ENCODE measurements around the gene GAB1.
"Not testable (repeated sequence)": the region's sequence is repeated elsewhere in the genome, so short reads cannot be mapped to it uniquely, and the experiment has no call there.

GAB1 gene

DNA sequence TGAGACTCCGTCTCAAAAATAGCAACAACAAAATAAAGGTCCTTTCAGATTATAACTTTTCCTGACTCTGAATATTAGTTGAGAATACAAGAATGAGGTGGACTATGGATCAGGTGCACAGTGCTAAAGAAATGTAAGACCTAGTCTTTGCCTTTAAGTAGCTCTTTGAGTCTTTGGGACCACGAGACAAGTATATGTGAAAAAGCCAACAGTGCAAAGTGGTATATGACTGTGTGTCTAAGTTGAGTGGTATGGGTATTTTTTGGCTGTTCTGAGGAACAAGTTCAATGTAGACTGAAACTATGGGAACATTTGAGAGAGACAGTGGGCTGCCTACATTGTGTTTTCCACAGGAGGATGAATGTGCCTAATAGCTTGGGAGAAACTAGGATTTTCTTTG, 2.8 kb downstream of the GAB1 start:
- Histone ChIP-seq H3K4me1 (ENCODE audit: control insufficient read depth, insufficient read depth, low read length) (peaks cover 9% of the 10 kb centered on the region), H3K36me3 (ENCODE audit: insufficient read depth, low read length) (no peaks in the 10 kb centered on the region), H3K4me3 (ENCODE audit: low read length) (no peak overlapping the region), H3K9ac (ENCODE audit: low read depth, low read length) (no peak overlapping the region), H3K27me3 (ENCODE audit: control insufficient read depth, insufficient read depth, low read length) (no peaks in the 10 kb centered on the region), H3K4me2 (ENCODE audit: low read length) (no peak overlapping the region), H3K9me3 (replicated peaks; ENCODE audit: low read length) (no peaks in the 10 kb centered on the region)

DNA sequence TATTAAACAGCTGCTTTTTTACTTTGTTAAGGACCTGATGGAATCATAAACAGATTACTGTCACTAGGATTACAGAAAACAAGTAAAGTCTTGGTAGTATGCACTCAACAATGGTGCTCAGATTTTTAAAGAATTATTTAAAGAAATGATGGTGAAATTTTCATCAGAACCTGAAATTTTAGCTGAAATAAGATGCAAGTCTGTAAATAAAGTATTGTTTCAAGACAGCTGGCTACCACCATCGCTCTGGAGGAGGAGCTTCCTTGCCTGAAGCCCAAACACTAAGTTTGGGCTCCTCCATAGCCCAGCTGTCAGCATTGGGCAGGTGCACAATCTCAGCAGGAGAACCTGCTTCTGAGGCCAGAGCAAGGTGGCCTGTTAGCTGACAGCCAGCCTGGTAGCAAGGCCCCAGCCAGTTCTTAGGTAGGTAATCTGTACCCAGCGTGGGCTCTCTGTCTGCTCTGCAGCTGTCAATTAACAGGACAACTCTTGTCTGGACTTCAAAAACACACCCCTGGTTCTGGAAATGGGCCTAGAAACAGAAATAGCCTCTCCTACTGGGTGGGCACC, 4.6 kb downstream of the GAB1 start:
- Histone ChIP-seq H3K9me3 (replicated peaks; ENCODE audit: low read length) (no peaks in the 10 kb centered on the region), H3K9ac (ENCODE audit: low read depth, low read length) (no peak overlapping the region), H3K36me3 (ENCODE audit: insufficient read depth, low read length) (no peaks in the 10 kb centered on the region), H3K4me2 (ENCODE audit: low read length) (no peak overlapping the region), H3K27me3 (ENCODE audit: control insufficient read depth, insufficient read depth, low read length) (no peaks in the 10 kb centered on the region), H3K4me1 (ENCODE audit: control insufficient read depth, insufficient read depth, low read length) (peaks cover 20% of the 10 kb centered on the region), H3K4me3 (ENCODE audit: low read length) (no peak overlapping the region)

DNA sequence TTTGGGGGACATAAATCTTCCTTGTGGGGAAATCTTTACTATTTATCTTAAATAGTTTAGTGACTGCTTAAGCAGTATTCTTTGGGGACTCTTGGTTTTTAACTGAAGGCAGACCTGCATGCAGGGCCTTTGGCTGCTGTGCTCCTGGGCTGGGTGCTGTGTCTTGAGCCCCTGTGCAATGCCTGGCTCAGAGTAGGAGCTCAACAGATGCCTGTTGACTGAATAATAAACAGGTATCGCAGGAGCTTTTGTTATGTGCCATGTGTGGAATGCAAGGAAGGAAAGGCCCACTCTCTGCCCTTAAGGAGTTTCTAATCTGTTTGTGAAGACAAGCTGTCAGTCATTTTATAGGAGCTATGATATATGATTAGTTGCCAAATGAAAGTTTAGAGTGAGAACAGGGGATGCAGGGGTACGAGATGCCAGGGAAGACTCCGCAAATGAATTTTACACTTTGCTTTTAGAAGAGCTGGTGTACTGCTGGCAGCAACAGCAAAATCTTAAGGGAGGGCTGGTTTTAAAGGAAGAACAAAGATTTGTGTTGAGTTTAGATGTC, 6.7 kb downstream of the GAB1 start:
- Histone ChIP-seq H3K4me1 (ENCODE audit: control insufficient read depth, insufficient read depth, low read length) (peaks cover 13% of the 10 kb centered on the region), H3K4me2 (ENCODE audit: low read length) (no peak overlapping the region), H3K36me3 (ENCODE audit: insufficient read depth, low read length) (no peaks in the 10 kb centered on the region), H3K27me3 (ENCODE audit: control insufficient read depth, insufficient read depth, low read length) (no peaks in the 10 kb centered on the region), H3K9ac (ENCODE audit: low read depth, low read length) (no peak overlapping the region), H3K4me3 (ENCODE audit: low read length) (no peak overlapping the region), H3K9me3 (replicated peaks; ENCODE audit: low read length) (no peaks in the 10 kb centered on the region)

DNA sequence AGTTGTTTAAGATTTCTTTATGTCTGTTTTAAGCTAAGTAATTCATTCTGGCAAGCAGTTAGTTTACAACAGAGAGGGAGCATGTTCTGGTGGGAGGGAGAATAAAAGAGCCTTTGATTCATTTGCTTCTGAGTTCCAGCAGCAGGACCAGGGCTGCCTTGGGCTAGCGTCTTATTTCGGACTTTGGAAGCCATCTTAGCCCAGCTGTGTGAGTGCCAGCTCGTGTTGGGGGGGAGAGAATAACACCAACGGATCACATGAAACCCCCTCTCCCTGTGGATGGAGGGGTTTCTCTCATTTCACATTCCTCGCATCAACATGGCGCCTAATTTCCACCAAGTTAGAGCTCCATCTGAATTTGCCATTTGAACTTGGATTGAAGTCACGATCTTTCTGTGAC, 7.4 kb downstream of the GAB1 start:
- Histone ChIP-seq H3K4me2 (ENCODE audit: low read length) (no peak overlapping the region), H3K4me3 (ENCODE audit: low read length) (no peak overlapping the region), H3K4me1 (ENCODE audit: control insufficient read depth, insufficient read depth, low read length) (peaks cover 13% of the 10 kb centered on the region), H3K36me3 (ENCODE audit: insufficient read depth, low read length) (no peaks in the 10 kb centered on the region), H3K9ac (ENCODE audit: low read depth, low read length) (no peak overlapping the region), H3K9me3 (replicated peaks; ENCODE audit: low read length) (no peaks in the 10 kb centered on the region), H3K27me3 (ENCODE audit: control insufficient read depth, insufficient read depth, low read length) (no peaks in the 10 kb centered on the region)

DNA sequence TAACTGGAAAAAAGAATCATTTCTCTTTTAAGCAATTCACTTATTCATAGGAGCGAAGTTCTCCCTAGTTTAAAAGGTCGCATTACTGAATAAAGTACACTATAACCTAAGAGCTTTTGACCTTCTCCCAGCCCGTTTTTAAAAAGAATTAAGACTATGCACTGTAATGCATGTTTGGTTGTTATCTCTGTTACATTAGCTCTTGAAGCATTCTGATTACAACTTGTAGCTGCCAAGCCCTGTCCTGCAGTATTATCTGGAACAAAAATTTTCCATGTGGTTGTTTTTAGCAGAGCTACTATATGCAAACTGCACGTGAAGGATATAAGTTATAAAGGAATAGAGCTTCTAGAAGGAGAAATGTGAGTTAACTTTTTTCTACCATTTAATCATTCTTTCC, 8.1 kb downstream of the GAB1 start:
- Histone ChIP-seq H3K36me3 (ENCODE audit: insufficient read depth, low read length) (no peaks in the 10 kb centered on the region), H3K4me3 (ENCODE audit: low read length) (no peak overlapping the region), H3K9ac (ENCODE audit: low read depth, low read length) (no peak overlapping the region), H3K9me3 (replicated peaks; ENCODE audit: low read length) (no peaks in the 10 kb centered on the region), H3K4me2 (ENCODE audit: low read length) (no peak overlapping the region), H3K27me3 (ENCODE audit: control insufficient read depth, insufficient read depth, low read length) (no peaks in the 10 kb centered on the region), H3K4me1 (ENCODE audit: control insufficient read depth, insufficient read depth, low read length) (peaks cover 13% of the 10 kb centered on the region)

DNA sequence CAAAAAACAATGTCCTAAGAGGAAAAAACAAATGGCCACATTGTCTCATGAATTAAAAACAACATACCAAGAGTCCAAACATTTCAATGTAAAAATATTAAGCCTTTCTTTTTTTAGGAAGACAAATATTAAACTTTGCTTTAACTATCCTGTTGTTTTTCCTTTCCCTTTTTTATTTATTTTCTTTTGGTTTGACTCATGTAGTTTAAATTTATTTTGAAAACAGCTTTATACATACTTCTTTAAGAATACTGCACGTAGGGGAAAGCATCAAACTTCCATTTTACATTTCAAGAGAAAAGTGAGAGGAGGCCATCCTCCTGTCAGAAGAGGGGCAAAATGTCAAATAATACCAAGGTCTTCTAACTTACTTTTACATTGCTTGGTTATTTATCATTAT, 8.7 kb downstream of the GAB1 start:
- Histone ChIP-seq H3K9ac (ENCODE audit: low read depth, low read length) (no peak overlapping the region), H3K9me3 (replicated peaks; ENCODE audit: low read length) (no peaks in the 10 kb centered on the region), H3K4me3 (ENCODE audit: low read length) (no peak overlapping the region), H3K36me3 (ENCODE audit: insufficient read depth, low read length) (no peaks in the 10 kb centered on the region), H3K27me3 (ENCODE audit: control insufficient read depth, insufficient read depth, low read length) (no peaks in the 10 kb centered on the region), H3K4me2 (ENCODE audit: low read length) (peak overlapping the region; percentile 28), H3K4me1 (ENCODE audit: control insufficient read depth, insufficient read depth, low read length) (peaks cover 13% of the 10 kb centered on the region)

DNA sequence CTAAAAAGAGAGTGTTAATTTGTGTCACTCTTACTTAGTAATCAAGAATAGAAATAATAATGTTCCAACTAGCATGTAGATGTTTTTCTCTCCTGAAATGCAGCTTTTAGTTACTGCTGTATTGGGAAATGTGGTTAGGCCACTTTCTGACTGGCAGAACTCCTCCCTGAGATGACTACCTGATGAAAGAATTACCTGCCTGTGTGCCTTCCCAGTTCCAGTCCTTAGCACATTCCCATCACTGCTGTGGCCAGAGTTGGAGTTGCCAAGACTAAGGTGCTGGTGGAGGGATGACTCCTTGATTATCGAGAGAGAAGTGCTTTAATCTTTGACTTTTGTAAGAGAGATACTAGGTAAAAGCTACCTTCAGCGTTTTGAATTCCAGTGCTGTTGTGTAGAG, 9.5 kb downstream of the GAB1 start:
- Histone ChIP-seq H3K27me3 (ENCODE audit: control insufficient read depth, insufficient read depth, low read length) (no peaks in the 10 kb centered on the region), H3K4me3 (ENCODE audit: low read length) (no peak overlapping the region), H3K9me3 (replicated peaks; ENCODE audit: low read length) (no peaks in the 10 kb centered on the region), H3K36me3 (ENCODE audit: insufficient read depth, low read length) (no peaks in the 10 kb centered on the region), H3K9ac (ENCODE audit: low read depth, low read length) (no peak overlapping the region), H3K4me1 (ENCODE audit: control insufficient read depth, insufficient read depth, low read length) (peaks cover 13% of the 10 kb centered on the region), H3K4me2 (ENCODE audit: low read length) (no peak overlapping the region)

DNA sequence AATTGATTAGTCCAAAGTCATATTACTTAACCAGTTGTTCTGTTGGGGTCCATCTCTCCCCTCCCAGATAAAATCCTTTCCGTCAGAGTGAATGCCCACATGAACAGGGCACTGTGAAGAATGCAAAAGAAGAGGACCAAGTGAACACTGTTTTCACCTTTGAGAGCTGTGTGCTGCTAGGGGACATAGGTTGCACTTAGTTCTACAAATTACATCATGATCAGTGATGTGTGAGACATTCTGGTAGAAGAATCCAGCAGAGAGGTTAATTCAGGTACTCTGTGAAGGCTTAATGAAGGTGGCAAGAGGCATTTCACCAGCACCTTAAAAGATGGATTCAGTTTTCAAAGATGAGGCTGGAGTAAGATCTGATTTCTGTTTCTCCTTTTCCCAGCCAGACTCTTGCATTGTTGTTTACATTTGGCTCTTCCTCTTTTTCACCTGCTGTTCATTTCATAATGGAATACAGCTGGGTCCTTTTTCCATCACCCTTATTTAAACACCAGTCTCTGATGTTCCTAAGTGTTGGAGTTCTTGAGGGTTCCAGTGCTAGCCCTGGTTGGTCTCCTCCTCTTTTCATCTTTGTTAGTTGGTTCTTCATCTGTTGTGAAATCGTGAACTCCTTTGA, 10.9 kb downstream of the GAB1 start:
- H3K4me2 ChIP-seq (ENCODE audit: low read length), result no peak overlapping the region
- H3K9ac ChIP-seq (ENCODE audit: low read depth, low read length), result no peak overlapping the region
- H3K36me3 ChIP-seq (ENCODE audit: insufficient read depth, low read length), result no peaks in the 10 kb centered on the region
- no peaks in the 10 kb centered on the region for H3K27me3 ChIP-seq (ENCODE audit: control insufficient read depth, insufficient read depth, low read length)
- no peak overlapping the region for H3K4me3 ChIP-seq (ENCODE audit: low read length)
- H3K9me3 ChIP-seq (replicated peaks; ENCODE audit: low read length), result no peaks in the 10 kb centered on the region
- H3K4me1 ChIP-seq (ENCODE audit: control insufficient read depth, insufficient read depth, low read length), result peaks cover 24% of the 10 kb centered on the region

DNA sequence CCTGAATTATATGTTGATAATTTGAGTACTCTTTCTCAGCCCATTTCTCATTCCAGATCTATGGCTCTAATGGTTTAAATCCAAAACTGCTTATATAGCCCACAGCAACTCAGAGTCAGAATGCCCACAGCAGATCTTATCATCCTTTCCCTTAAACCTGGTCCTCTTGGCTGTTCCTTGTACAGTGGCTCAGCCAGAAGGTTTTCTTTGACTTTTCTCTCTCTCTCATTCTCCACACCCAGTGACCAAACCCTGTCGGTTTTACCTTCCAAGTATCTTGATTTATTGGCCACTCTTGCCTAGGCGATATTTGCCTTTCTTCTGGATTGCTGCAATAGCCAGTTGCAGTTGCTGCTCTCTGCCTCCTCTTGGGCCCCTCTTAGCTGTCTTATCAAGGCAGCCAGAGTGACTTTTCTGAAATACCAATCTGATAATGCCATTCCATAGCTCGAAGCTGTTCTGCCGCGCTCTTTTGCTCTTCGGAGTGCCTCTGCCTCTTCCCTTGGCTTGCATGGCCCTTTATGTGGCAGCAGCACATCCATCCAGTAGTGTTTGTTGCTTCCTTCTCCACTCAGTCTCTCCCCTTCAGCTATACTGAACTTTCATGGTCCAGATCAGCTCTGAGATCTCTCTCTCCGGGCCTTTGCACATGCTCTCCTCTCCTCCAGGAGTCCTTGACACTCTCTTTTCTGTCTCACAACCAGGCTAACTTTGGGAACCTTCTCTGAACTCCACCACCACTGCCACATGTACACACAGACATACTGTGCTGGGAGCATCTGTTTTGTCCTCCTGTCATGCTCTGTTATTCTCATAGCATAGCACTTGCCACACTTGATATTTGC, 11.8 kb downstream of the GAB1 start:
- no peaks in the 10 kb centered on the region for H3K36me3 ChIP-seq (ENCODE audit: insufficient read depth, low read length)
- H3K4me3 ChIP-seq (ENCODE audit: low read length), result no peak overlapping the region
- H3K4me2 ChIP-seq (ENCODE audit: low read length), result no peak overlapping the region
- H3K27me3 ChIP-seq (ENCODE audit: control insufficient read depth, insufficient read depth, low read length), result no peaks in the 10 kb centered on the region
- no peak overlapping the region for H3K9ac ChIP-seq (ENCODE audit: low read depth, low read length)
- no peaks in the 10 kb centered on the region for H3K9me3 ChIP-seq (replicated peaks; ENCODE audit: low read length)
- peaks cover 24% of the 10 kb centered on the region for H3K4me1 ChIP-seq (ENCODE audit: control insufficient read depth, insufficient read depth, low read length)

DNA sequence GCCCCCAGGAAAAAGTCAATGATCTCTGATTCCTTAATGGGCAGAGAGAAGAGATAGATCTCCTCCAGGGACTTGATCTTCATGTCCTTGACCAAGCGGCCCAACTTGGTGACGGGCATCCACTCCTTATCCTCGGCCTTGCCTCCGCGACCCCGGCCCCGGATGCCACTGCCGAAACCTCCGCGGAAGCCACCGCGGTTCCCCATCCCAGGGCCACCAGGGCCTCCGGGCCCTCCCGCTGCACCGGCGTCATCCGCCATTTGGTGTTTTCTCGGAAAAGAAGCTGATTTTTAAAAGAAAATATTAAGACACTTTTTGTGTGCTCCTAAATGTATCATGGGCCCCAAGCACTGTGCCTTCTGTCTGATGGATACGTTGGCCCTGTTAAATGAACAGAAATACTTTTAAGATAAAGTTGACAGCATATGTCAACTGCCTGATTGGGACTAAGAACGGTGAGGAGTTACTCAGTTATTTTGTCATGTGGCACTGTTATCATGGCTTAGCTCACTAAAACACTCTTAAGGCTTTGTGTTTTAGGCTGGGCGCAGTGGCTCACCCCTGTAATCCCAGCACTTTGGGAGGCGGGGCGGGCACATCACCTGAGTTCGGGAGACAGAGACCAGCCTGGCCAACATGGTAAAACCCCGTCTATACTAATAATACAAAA, 13.3 kb downstream of the GAB1 start:
- H3K9me3 ChIP-seq (replicated peaks; ENCODE audit: low read length); H3K4me2 ChIP-seq (ENCODE audit: low read length); H3K27me3 ChIP-seq (ENCODE audit: control insufficient read depth, insufficient read depth, low read length); H3K4me3 ChIP-seq (ENCODE audit: low read length); H3K9ac ChIP-seq (ENCODE audit: low read depth, low read length); H3K36me3 ChIP-seq (ENCODE audit: insufficient read depth, low read length): not testable (repeated sequence)
- peaks cover 16% of the 10 kb centered on the region for H3K4me1 ChIP-seq (ENCODE audit: control insufficient read depth, insufficient read depth, low read length)

DNA sequence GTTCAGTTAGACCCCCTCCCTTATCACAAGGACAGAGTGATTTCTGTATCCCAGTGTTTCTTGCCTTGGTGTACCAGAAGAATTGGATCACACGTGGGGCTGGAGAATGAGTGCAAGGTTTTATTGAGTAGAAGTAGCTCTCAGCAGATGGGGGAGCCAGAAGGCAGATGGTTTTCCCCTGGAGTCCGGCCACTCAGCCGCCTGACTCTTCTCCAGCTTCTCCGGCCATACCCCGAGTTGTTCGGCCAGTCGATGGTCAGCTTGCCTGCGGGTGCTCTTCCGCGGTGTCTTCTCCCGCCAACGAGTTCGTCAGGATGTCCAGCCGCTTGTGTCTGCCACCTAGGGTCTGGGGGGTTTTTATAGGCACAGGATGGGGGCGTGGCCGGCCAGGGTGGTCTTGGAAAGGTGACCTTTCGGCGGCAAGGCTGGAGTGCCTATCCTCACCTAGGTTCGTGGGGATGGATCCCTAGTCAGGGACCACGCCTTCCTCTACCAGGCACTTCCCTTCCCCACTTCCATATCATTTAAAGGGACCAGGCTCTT, 14.5 kb downstream of the GAB1 start:
- H3K4me2 ChIP-seq (ENCODE audit: low read length), result no peak overlapping the region
- no peaks in the 10 kb centered on the region for H3K9me3 ChIP-seq (replicated peaks; ENCODE audit: low read length)
- peaks cover 17% of the 10 kb centered on the region for H3K4me1 ChIP-seq (ENCODE audit: control insufficient read depth, insufficient read depth, low read length)
- no peak overlapping the region for H3K4me3 ChIP-seq (ENCODE audit: low read length)
- no peak overlapping the region for H3K9ac ChIP-seq (ENCODE audit: low read depth, low read length)
- H3K27me3 ChIP-seq (ENCODE audit: control insufficient read depth, insufficient read depth, low read length), result no peaks in the 10 kb centered on the region
- H3K36me3 ChIP-seq (ENCODE audit: insufficient read depth, low read length), result no peaks in the 10 kb centered on the region

Data from skeletal muscle satellite cell (primary cell).